Natural killer cell (primary cell): Measurements from ENCODE around the gene LYST. TPM values are rescaled to one million over a fixed set of nuclear protein-coding genes. Genes with fewer than 3 reads are reported as not detected.

Source experiments
- ATAC-seq, 3 donors: fragments of 150-1000 bp in 2 of 3; fragments of 200-7000 bp in 1 of 3; cut with Tn5 transposase; 1 replicate in 1 of 3; 2 replicates in 2 of 3; pipeline ENCODE4 v1.10.0; 2021; ENCODE audit warnings: mild to moderate bottlenecking in 2 of 3, moderate library complexity in 2 of 3
- DNase-seq, 2 donors: peaks; one replicate each; pipeline versions ENCODE4 v3.0.0 to v3.0.0-alpha.2; 2013 to 2021; ENCODE audit warnings: mixed read lengths in 1 of 2
- H3K27ac ChIP-seq: one replicate; pipeline ENCODE4 v1.5.1; 2013; ENCODE audit warnings: mild to moderate bottlenecking, low read length
- H3K27me3 ChIP-seq: one replicate; pipeline ENCODE4 v1.6.1; 2013; ENCODE audit warnings: low read length; ENCODE audit not compliant: control insufficient read depth, insufficient read depth
- H3K36me3 ChIP-seq: one replicate; pipeline ENCODE4 v1.6.1; 2013; ENCODE audit warnings: low read length; ENCODE audit not compliant: control insufficient read depth, insufficient read depth
- H3K4me1 ChIP-seq: one replicate; pipeline ENCODE4 v1.6.1; 2013; ENCODE audit warnings: low read length; ENCODE audit not compliant: control insufficient read depth, insufficient read depth
- H3K4me3 ChIP-seq: one replicate; pipeline ENCODE4 v1.5.1; 2013; ENCODE audit warnings: low read length
- H3K9me3 ChIP-seq: one replicate; pipeline ENCODE4 v1.6.1; 2013; ENCODE audit warnings: low read length; ENCODE audit not compliant: control insufficient read depth, insufficient read depth
- H3K27ac Mint-ChIP-seq, 2 donors: one replicate each; pipeline ENCODE4 v1.8.0; 2022; ENCODE audit warnings: mild to moderate bottlenecking in 2 of 2, mixed read lengths in 2 of 2, moderate library complexity in 1 of 2
- H3K27me3 Mint-ChIP-seq, 2 donors: one replicate each; pipeline ENCODE4 v1.8.0; 2022; ENCODE audit warnings: low read depth in 2 of 2, mixed read lengths in 2 of 2
- H3K36me3 Mint-ChIP-seq: one replicate; pipeline ENCODE4 v1.8.0; 2022; ENCODE audit warnings: mixed read lengths
- H3K4me1 Mint-ChIP-seq, 2 donors: one replicate each; pipeline ENCODE4 v1.8.0; 2022; ENCODE audit warnings: mixed read lengths in 2 of 2
- H3K4me3 Mint-ChIP-seq: one replicate; pipeline ENCODE4 v1.8.0; 2022; ENCODE audit warnings: mild to moderate bottlenecking, moderate library complexity, mixed read lengths
- H3K9me3 Mint-ChIP-seq, 2 donors: one replicate each; pipeline ENCODE4 v1.8.0; 2022; ENCODE audit warnings: mixed read lengths in 2 of 2
- CTCF ChIP-seq: fragments of 200-600 bp; IDR thresholded peaks from one replicate; pipeline ENCODE4 v1.8.0; 2022; ENCODE audit warnings: antibody characterized with exemption
- WGBS: methylation state at CpG from one replicate; pipeline ENCODE4 v1.1.7; 2013; ENCODE audit warnings: missing lambda C conversion rate; ENCODE audit not compliant: insufficient coverage; 5-methylcytosine and 5-hydroxymethylcytosine counted together
- intact Hi-C: fragments of 100-400 bp; cut with micrococcal nuclease; formaldehyde crosslinking; loops from one replicate; pipeline ENCODE4 v1.14.2; 2022
- total RNA-seq, 4 donors: library from RNA; stranded (reverse); fragments of 120-200 nt in 1 of 4; gene quantifications; one replicate each; pipeline versions ENCODE4 v1.2.3 to v1.2.4, GENCODE V29; 2013 to 2022

LYST gene
- total RNA-seq, 3 donors from 2014 or later (not counting 1 experiment from before 2014, with no cell fraction given) = 89.9 to 115 (median 93.6) TPM

- H3K36me3 ChIP-seq = no peaks in the 10 kb centered on the region
- no peaks in the 10 kb centered on the region for H3K27me3 Mint-ChIP-seq
- H3K4me1 ChIP-seq = no peaks in the 10 kb centered on the region
- TF ChIP-seq CTCF = no peak
- H3K4me3 ChIP-seq = no peak overlapping the region
- DNase-seq (no peak), ATAC-seq (no peak)
- H3K4me3 Mint-ChIP-seq = no peak overlapping the region
- H3K27me3 ChIP-seq = no peaks in the 10 kb centered on the region
- intact Hi-C loops = no loop called here
- H3K9me3 Mint-ChIP-seq = no peaks in the 10 kb centered on the region
- no peaks in the 10 kb centered on the region for H3K9me3 ChIP-seq
- H3K27ac Mint-ChIP-seq = no peak overlapping the region
- no peak overlapping the region for H3K27ac ChIP-seq
- H3K4me1 Mint-ChIP-seq = peaks cover 0 to 5% of the 10 kb centered on the region in 2 donors
- WGBS = 90% methylated on average over 4 of the region's 5 CpGs
- H3K36me3 Mint-ChIP-seq = no peaks in the 10 kb centered on the region
These were observed 44.6 kb upstream of the LYST start for GRCh38 chr1:235911300-235911662.

- Histone ChIP-seq H3K27me3 (no peaks in the 10 kb centered on the region), H3K4me3 (no peak overlapping the region), H3K4me1 (no peaks in the 10 kb centered on the region), H3K27ac (no peak overlapping the region), H3K36me3 (no peaks in the 10 kb centered on the region), H3K9me3 (no peaks in the 10 kb centered on the region)
- ATAC-seq (no peak), DNase-seq (no peak)
- Mint-ChIP-seq H3K27me3 (no peaks in the 10 kb centered on the region), H3K4me3 (no peak overlapping the region), H3K4me1 (peaks cover 0 to 5% of the 10 kb centered on the region in 2 donors), H3K27ac (no peak overlapping the region), H3K9me3 (no peaks in the 10 kb centered on the region), H3K36me3 (no peaks in the 10 kb centered on the region)
- intact Hi-C loops = no loop called here
- 84% methylated on average over 6 of the region's 8 CpGs for WGBS
- no peak for TF ChIP-seq CTCF
These were observed 43.9 kb upstream of the LYST start for GRCh38 chr1:235910357-235911299.

- Mint-ChIP-seq H3K4me1 (peaks cover 0 to 5% of the 10 kb centered on the region in 2 donors), H3K27me3 (no peaks in the 10 kb centered on the region), H3K27ac (no peak overlapping the region), H3K36me3 (no peaks in the 10 kb centered on the region), H3K9me3 (no peaks in the 10 kb centered on the region), H3K4me3 (no peak overlapping the region)
- Histone ChIP-seq H3K27me3 (no peaks in the 10 kb centered on the region), H3K9me3 (no peaks in the 10 kb centered on the region), H3K4me3 (no peak overlapping the region), H3K27ac (no peak overlapping the region), H3K36me3 (no peaks in the 10 kb centered on the region), H3K4me1 (no peaks in the 10 kb centered on the region)
- 92% methylated on average over 7 of the region's 8 CpGs for WGBS
- DNase-seq (no peak), ATAC-seq (no peak)
- TF ChIP-seq CTCF = no peak
- intact Hi-C loops = no loop called here
These were observed 42.2 kb upstream of the LYST start for GRCh38 chr1:235908742-235909520.
